Stimulated activated CD4-positive, alpha-beta T cell treated with anti-CD3 and anti-CD28 coated beads, Interleukin-4, amount 100 ng/mL, for 24 hours (primary cell): ENCODE data around the gene ETNK1.

Source experiments
- DNase-seq: peaks from one replicate; pipeline ENCODE4 v3.0.0-alpha.2; 2020

ETNK1 gene

GRCh38 chr12:22635812-22636211, 10.8 kb downstream of the ETNK1 start:
- no peak for DNase-seq

GRCh38 chr12:22640851-22641250, 15.9 kb downstream of the ETNK1 start:
- DNase-seq = no peak

GRCh38 chr12:22641353-22642053, 16.5 kb downstream of the ETNK1 start:
- DNase-seq = no peak

- no peak for DNase-seq
Observed at GRCh38 chr12:22648668-22649067, 23.7 kb downstream of the ETNK1 start.

- DNase-seq = no peak
Observed at GRCh38 chr12:22653075-22653474, 28.1 kb downstream of the ETNK1 start.

- no peak for DNase-seq
Observed at GRCh38 chr12:22653791-22654190, 28.8 kb downstream of the ETNK1 start.

GRCh38 chr12:22656376-22656775, 31.4 kb downstream of the ETNK1 start:
- no peak for DNase-seq

- DNase-seq = no peak
Observed at GRCh38 chr12:22656831-22657230, 31.9 kb downstream of the ETNK1 start.

- no peak for DNase-seq
Observed at GRCh38 chr12:22657538-22657937, 32.6 kb downstream of the ETNK1 start.

- DNase-seq = peak; percentile 48
Observed at GRCh38 chr12:22658214-22658613, 33.2 kb downstream of the ETNK1 start.

GRCh38 chr12:22662356-22662755, 37.4 kb downstream of the ETNK1 start:
- no peak for DNase-seq

- no peak for DNase-seq
Observed at GRCh38 chr12:22665476-22665875, 40.5 kb downstream of the ETNK1 start.

- DNase-seq = no peak
Observed at GRCh38 chr12:22667122-22667521, 42.2 kb downstream of the ETNK1 start.

GRCh38 chr12:22668441-22668840, 43.5 kb downstream of the ETNK1 start:
- DNase-seq = no peak

- no peak for DNase-seq
Observed at GRCh38 chr12:22670762-22671161, 45.8 kb downstream of the ETNK1 start.

- DNase-seq = no peak
Observed at GRCh38 chr12:22672951-22673350, 48.0 kb downstream of the ETNK1 start.

GRCh38 chr12:22677781-22678574, 53.0 kb downstream of the ETNK1 start:
- no peak for DNase-seq

GRCh38 chr12:22682663-22683062, 57.7 kb downstream of the ETNK1 start:
- no peak for DNase-seq

GRCh38 chr12:22683131-22683530, 58.2 kb downstream of the ETNK1 start:
- DNase-seq = no peak

GRCh38 chr12:22684140-22685118, 59.5 kb downstream of the ETNK1 start:
- no peak for DNase-seq

- no peak for DNase-seq
Observed at GRCh38 chr12:22686193-22686592, 61.2 kb downstream of the ETNK1 start.

GRCh38 chr12:22687361-22688076, 62.5 kb downstream of the ETNK1 start:
- DNase-seq = no peak

GRCh38 chr12:22689876-22690275, 64.9 kb downstream of the ETNK1 start:
- DNase-seq = no peak
